Measurements from ENCODE around the gene GIGYF2.

GIGYF2 gene

GRCh38 chr2:232894746-232895145 is 197.6 kb downstream of the GIGYF2 start:
- DNase-seq (ENCODE audit: low read depth in 1 of 2, low spot score in 1 of 2), result no peak
- Histone ChIP-seq H3K27me3 (ENCODE audit: insufficient read depth, poor library complexity, severe bottlenecking) (peaks cover 3% of the 10 kb centered on the region), H3K27ac (replicated peaks) (no peak overlapping the region), H3K4me3 (replicated peaks; ENCODE audit: insufficient read depth, low read length) (no peak overlapping the region)
- no peak for TF ChIP-seq CTCF (IDR thresholded peaks at IDR 0.05; ENCODE audit: insufficient read depth, low read length)

DNA sequence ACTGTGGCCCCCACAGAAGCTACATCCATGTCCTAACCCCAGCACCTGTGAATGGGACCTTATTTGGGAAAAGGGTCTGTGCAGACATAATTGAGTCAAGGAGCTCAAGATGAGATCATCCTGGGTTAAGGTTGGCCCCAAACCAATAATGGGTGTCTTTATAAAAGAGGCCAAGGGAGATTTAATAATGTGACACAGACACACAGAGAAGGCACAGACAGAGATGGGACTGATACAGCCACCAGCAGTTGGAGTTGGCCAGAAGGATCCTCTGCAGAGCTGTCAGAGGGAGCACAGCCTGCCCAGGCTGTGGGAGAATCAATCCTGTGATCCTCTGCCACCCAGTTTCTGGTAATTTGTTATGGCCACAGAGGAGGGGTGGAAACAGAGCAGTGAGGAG is 199.0 kb downstream of the GIGYF2 start:
- DNase-seq (ENCODE audit: low read depth in 1 of 2, low spot score in 1 of 2), result no peak
- TF ChIP-seq, protein P1, sequence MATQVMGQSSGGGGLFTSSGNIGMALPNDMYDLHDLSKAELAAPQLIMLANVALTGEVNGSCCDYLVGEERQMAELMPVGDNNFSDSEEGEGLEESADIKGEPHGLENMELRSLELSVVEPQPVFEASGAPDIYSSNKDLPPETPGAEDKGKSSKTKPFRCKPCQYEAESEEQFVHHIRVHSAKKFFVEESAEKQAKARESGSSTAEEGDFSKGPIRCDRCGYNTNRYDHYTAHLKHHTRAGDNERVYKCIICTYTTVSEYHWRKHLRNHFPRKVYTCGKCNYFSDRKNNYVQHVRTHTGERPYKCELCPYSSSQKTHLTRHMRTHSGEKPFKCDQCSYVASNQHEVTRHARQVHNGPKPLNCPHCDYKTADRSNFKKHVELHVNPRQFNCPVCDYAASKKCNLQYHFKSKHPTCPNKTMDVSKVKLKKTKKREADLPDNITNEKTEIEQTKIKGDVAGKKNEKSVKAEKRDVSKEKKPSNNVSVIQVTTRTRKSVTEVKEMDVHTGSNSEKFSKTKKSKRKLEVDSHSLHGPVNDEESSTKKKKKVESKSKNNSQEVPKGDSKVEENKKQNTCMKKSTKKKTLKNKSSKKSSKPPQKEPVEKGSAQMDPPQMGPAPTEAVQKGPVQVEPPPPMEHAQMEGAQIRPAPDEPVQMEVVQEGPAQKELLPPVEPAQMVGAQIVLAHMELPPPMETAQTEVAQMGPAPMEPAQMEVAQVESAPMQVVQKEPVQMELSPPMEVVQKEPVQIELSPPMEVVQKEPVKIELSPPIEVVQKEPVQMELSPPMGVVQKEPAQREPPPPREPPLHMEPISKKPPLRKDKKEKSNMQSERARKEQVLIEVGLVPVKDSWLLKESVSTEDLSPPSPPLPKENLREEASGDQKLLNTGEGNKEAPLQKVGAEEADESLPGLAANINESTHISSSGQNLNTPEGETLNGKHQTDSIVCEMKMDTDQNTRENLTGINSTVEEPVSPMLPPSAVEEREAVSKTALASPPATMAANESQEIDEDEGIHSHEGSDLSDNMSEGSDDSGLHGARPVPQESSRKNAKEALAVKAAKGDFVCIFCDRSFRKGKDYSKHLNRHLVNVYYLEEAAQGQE (IDR thresholded peaks at IDR 0.05; ENCODE audit: insufficient replicate concordance, low read depth), result no peak
- no peak for TF ChIP-seq SPI1 (IDR thresholded peaks at IDR 0.05; ENCODE audit: borderline replicate concordance, low read depth)
- TF ChIP-seq GABPA (IDR thresholded peaks at IDR 0.05; ENCODE audit: low read depth), result no peak
- no peak for TF ChIP-seq POLR2AphosphoS5 (IDR thresholded peaks at IDR 0.05; ENCODE audit: low read depth)
- no peak for TF ChIP-seq CTCF (IDR thresholded peaks at IDR 0.05; ENCODE audit: insufficient read depth, low read length)
- Histone ChIP-seq H3K4me3 (replicated peaks; ENCODE audit: insufficient read depth, low read length) (no peak overlapping the region), H3K27me3 (ENCODE audit: insufficient read depth, poor library complexity, severe bottlenecking) (peaks cover 3% of the 10 kb centered on the region), H3K27ac (replicated peaks) (no peak overlapping the region)

DNA sequence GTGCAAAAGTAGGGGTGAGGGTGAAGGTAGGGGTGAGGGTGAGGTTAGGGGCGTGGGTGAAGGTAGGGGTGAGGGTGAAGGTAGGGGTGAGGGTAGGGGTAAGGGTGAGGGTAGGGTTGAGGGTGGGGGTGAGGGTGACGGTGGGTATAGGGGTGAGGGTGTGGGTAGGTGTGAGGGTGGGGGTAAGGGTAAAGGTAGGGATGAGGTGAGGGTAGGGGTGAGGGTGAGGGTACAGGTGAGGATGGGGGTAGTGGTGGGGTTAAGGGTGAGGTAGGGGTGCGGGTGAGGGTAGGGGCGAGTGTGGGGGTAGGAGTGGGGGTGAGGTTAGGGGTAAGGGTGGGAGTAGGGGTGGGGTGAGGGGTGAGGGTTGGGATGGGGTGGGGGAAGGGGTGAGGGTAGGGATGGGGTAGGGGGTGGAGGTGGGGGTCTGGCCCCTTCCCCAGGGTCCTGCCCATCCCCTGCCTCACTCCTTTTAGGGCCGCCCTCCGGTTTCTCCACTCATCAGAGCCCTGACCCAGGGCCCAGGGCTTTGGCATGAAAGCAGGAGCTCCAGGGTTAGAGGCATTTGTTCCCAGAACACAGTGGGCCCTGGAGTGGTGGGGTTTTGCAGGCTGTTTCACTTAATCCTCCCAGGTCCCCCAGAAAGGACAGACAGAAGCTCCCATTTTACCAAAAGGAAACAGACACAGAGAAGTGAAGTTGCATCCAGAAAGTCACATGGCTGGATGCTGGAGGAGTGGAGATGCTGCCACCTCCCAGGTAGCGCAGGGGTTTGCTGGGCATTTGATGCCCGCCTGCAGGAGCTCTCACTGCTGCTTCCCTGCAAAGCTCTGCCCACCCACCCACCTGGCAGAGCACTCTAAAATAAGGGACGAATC is 199.8 kb downstream of the GIGYF2 start:
- DNase-seq (ENCODE audit: low read depth in 1 of 2, low spot score in 1 of 2), result no peak
- TF ChIP-seq SPI1 (IDR thresholded peaks at IDR 0.05; ENCODE audit: borderline replicate concordance, low read depth), result no peak
- TF ChIP-seq GABPA (IDR thresholded peaks at IDR 0.05; ENCODE audit: low read depth), result no peak
- no peak for TF ChIP-seq POLR2AphosphoS5 (IDR thresholded peaks at IDR 0.05; ENCODE audit: low read depth)
- no peak for TF ChIP-seq CTCF (IDR thresholded peaks at IDR 0.05; ENCODE audit: insufficient read depth, low read length)
- TF ChIP-seq, protein P1 (IDR thresholded peaks at IDR 0.05; ENCODE audit: insufficient replicate concordance, low read depth), result no peak

More for the DNA sequence above, 199.8 kb downstream of the GIGYF2 start:
- peaks cover 2% of the 10 kb centered on the region for H3K27me3 ChIP-seq (ENCODE audit: insufficient read depth, poor library complexity, severe bottlenecking)
- H3K4me3 ChIP-seq (replicated peaks; ENCODE audit: insufficient read depth, low read length), result no peak overlapping the region
- no peak overlapping the region for H3K27ac ChIP-seq (replicated peaks)
